Measurements from ENCODE around the gene LEAP2. TPM values are rescaled to one million over a fixed set of nuclear protein-coding genes. Genes with fewer than 3 reads are reported as not detected.
A peak's percentile ranks its signal among the peaks of the same experiment; 100 is the strongest.

Gene LEAP2
- total RNA-seq, 1 experiment from 2014 or later, result 1.4 TPM

GRCh38 chr5:132905938-132906337 lies 32.5 kb downstream of the LEAP2 start:
- Histone ChIP-seq H3K9ac (ENCODE audit: extremely low read depth, insufficient read length, low read length) (no peak overlapping the region), H2BK12ac (ENCODE audit: insufficient read length, low read depth, low read length) (no peak overlapping the region), H3K9me3 (ENCODE audit: control insufficient read depth, low read depth, low read length) (no peaks in the 10 kb centered on the region), H2BK15ac (ENCODE audit: low read depth, low read length) (no peak overlapping the region), H3T11ph (ENCODE audit: low read length) (no peak overlapping the region), H3K27ac (ENCODE audit: insufficient read length, low read depth, low read length) (no peak overlapping the region), H3K79me1 (ENCODE audit: insufficient read depth, low read depth, low read length, poor library complexity, severe bottlenecking) (peaks cover 4% of the 10 kb centered on the region), H3K18ac (ENCODE audit: insufficient read length, low read depth, low read length) (no peak overlapping the region), H3K23me2 (ENCODE audit: insufficient read length, low read depth, low read length, poor library complexity, severe bottlenecking) (no peaks in the 10 kb centered on the region), H3K4me2 (ENCODE audit: insufficient read depth, insufficient read length, low read length) (no peak overlapping the region), H3K14ac (ENCODE audit: insufficient read depth, low read length) (no peak overlapping the region), H2BK20ac (ENCODE audit: low read depth, low read length, poor library complexity, severe bottlenecking) (no peak overlapping the region), H3K23ac (ENCODE audit: insufficient read length, low read depth, low read length) (no peak overlapping the region), H3K4ac (ENCODE audit: low read depth, low read length) (no peak overlapping the region), H4K20me1 (ENCODE audit: control insufficient read depth, insufficient read depth, insufficient read length) (no peaks in the 10 kb centered on the region), H2AFZ (ENCODE audit: low read length) (no peak overlapping the region), H3K4me1 (ENCODE audit: insufficient read depth, low read length) (no peaks in the 10 kb centered on the region), H2BK5ac (ENCODE audit: insufficient read length, low read length) (no peak overlapping the region), H2BK120ac (ENCODE audit: low read depth, low read length, poor library complexity, severe bottlenecking) (no peak overlapping the region), H4K91ac (ENCODE audit: insufficient read length, low read depth, low read length) (no peak overlapping the region), H3K56ac (ENCODE audit: insufficient read length, low read depth, low read length) (no peak overlapping the region), H2AK5ac (ENCODE audit: insufficient read length, low read length) (no peak overlapping the region), H3K27me3 (ENCODE audit: insufficient read depth, low read length) (no peaks in the 10 kb centered on the region), H4K8ac (replicated peaks; ENCODE audit: insufficient read length, low read depth, low read length) (no peak overlapping the region), H4K5ac (ENCODE audit: insufficient read length, low read depth, low read length) (no peak overlapping the region), H3K79me2 (ENCODE audit: insufficient read depth, low read length) (no peaks in the 10 kb centered on the region)
- H3K9me3 Mint-ChIP-seq, result no peaks in the 10 kb centered on the region
- H3K27ac Mint-ChIP-seq, result no peak overlapping the region
- no peaks in the 10 kb centered on the region for H3K27me3 Mint-ChIP-seq (ENCODE audit: low read depth)
- H3K36me3 Mint-ChIP-seq (ENCODE audit: insufficient read depth in 1 of 3, low read depth in 3 of 3), result peaks cover 1 to 13% (median 4%) of the 10 kb centered on the region in 3 experiments; a peak in 5 of 7 replicates
- H3K4me3 Mint-ChIP-seq, result no peak overlapping the region
- peaks cover 7 to 9% of the 10 kb centered on the region in 2 experiments for H3K4me1 Mint-ChIP-seq
- DNase-seq, result no peak
- peak; percentile 24; the same call in 1 of the 3 replicates for TF ChIP-seq CTCF (conservative IDR thresholded peaks at IDR 0.05)
- no CpG with 5 or more reads among the region's 2 CpGs for WGBS (ENCODE audit: extremely low coverage, insufficient read length, low lambda C conversion rate)

Data from H9 (cell line).